Measurements from ENCODE around the gene CACNA1D. TPM values are rescaled to one million over a fixed set of nuclear protein-coding genes. Genes with fewer than 3 reads are reported as not detected.

Gene CACNA1D
- total RNA-seq, 1 donor from 2014 or later, result 5.6 TPM

- no peak for DNase-seq
Observed at GRCh38 chr3:53495520-53496391, 1.3 kb downstream of the CACNA1D start.

- no peak for DNase-seq
Observed at GRCh38 chr3:53496392-53496670, 1.9 kb downstream of the CACNA1D start.

GRCh38 chr3:53496984-53497383 lies 2.6 kb downstream of the CACNA1D start:
- no peak for DNase-seq

- DNase-seq, result peak; percentile 18
Observed at GRCh38 chr3:53498806-53499641, 4.6 kb downstream of the CACNA1D start.

- DNase-seq, result no peak
Observed at GRCh38 chr3:53500165-53500777, 5.9 kb downstream of the CACNA1D start.

- no peak for DNase-seq
Observed at GRCh38 chr3:53501178-53501577, 6.8 kb downstream of the CACNA1D start.

GRCh38 chr3:53502737-53503136 lies 8.3 kb downstream of the CACNA1D start:
- no peak for DNase-seq

- DNase-seq, result no peak
Observed at GRCh38 chr3:53503195-53503594, 8.8 kb downstream of the CACNA1D start.

GRCh38 chr3:53506110-53506762 lies 11.8 kb downstream of the CACNA1D start:
- DNase-seq, result no peak

- DNase-seq, result no peak
Observed at GRCh38 chr3:53506763-53507145, 12.3 kb downstream of the CACNA1D start.

- DNase-seq, result no peak
Observed at GRCh38 chr3:53509494-53509893, 15.1 kb downstream of the CACNA1D start.

- DNase-seq, result no peak
Observed at GRCh38 chr3:53510508-53510907, 16.1 kb downstream of the CACNA1D start.

- no peak for DNase-seq
Observed at GRCh38 chr3:53511246-53511645, 16.8 kb downstream of the CACNA1D start.

- no peak for DNase-seq
Observed at GRCh38 chr3:53513556-53514190, 19.3 kb downstream of the CACNA1D start.

- no peak for DNase-seq
Observed at GRCh38 chr3:53516339-53516738, 21.9 kb downstream of the CACNA1D start.

- DNase-seq, result no peak
Observed at GRCh38 chr3:53518495-53518981, 24.1 kb downstream of the CACNA1D start.

GRCh38 chr3:53519065-53519709 lies 24.8 kb downstream of the CACNA1D start:
- no peak for DNase-seq

GRCh38 chr3:53523346-53523745 lies 28.9 kb downstream of the CACNA1D start:
- no peak for DNase-seq

- no peak for DNase-seq
Observed at GRCh38 chr3:53524566-53524965, 30.2 kb downstream of the CACNA1D start.

GRCh38 chr3:53525765-53526703 lies 31.6 kb downstream of the CACNA1D start:
- no peak for DNase-seq

Data from skin of body (tissue), 2 donors.